SK-N-SH (cell line): ENCODE measurements around the gene ASCC2. TPM values are rescaled to one million over a fixed set of nuclear protein-coding genes. Genes with fewer than 3 reads are reported as not detected.

Source experiments
- CTCF ChIA-PET: fragments of 300-600, 350-600 bp; formaldehyde crosslinking; extraction: SDS; loops from one replicate; lab custom pipeline; 2021; lab: Yijun Ruan, JAX
- POLR2A ChIA-PET: fragments of 350-600 bp; sonication (Branson Sonifier 250); formaldehyde crosslinking; extraction: SDS; loops from one replicate; lab custom pipeline; 2020; ENCODE audit warnings: antibody characterized with exemption, inconsistent platforms; lab: Yijun Ruan, JAX
- DNase-seq: peaks from one replicate; pipeline ENCODE4 v3.0.0; 2012
- H2AFZ ChIP-seq: fragments of 200-600 bp; sonication (generic); 2 replicates; pipeline ENCODE4 v1.8.1; 2016; ENCODE audit warnings: antibody characterized with exemption, mild to moderate bottlenecking, low read depth
- H3F3A ChIP-seq: fragments of 200-600 bp; sonication (generic); replicated peaks from 2 replicates; pipeline ENCODE3; 2016; ENCODE audit warnings: antibody characterized with exemption, mild to moderate bottlenecking; ENCODE audit not compliant: insufficient read depth
- H3K27ac ChIP-seq, 2 experiments: fragments of 200-500 bp in 1 of 2; fragments of 200-600 bp in 1 of 2; sonication (Bioruptor generic) in 1 of 2; sonication (generic), shearing (Covaris generic) in 1 of 2; 2 replicates each; pipeline versions ENCODE4 v1.5.1 to v1.6.1; 2014 to 2016; ENCODE audit warnings: low read depth in 2 of 2, inconsistent platforms in 1 of 2, low read length in 1 of 2, mild to moderate bottlenecking in 1 of 2, mixed read lengths in 1 of 2
- H3K27me3 ChIP-seq: fragments of 200-600 bp; sonication (generic), shearing (Covaris generic); 2 replicates; pipeline ENCODE4 v1.6.1; 2016; ENCODE audit warnings: mixed run types; ENCODE audit not compliant: insufficient read depth
- H3K36me3 ChIP-seq, 2 experiments: fragments of 200-500 bp in 1 of 2; fragments of 200-600 bp in 1 of 2; sonication (Bioruptor generic) in 1 of 2; sonication (generic) in 1 of 2; replicated peaks in 1 of 2; 2 replicates each; pipeline versions ENCODE3 to v1.5.1; 2014 to 2016; ENCODE audit warnings: low read length in 1 of 2, mild to moderate bottlenecking in 1 of 2; ENCODE audit not compliant: insufficient read depth in 2 of 2, control insufficient read depth in 1 of 2
- H3K4me1 ChIP-seq, 2 experiments: fragments of 200-500 bp in 1 of 2; fragments of 200-600 bp in 1 of 2; sonication (Bioruptor generic) in 1 of 2; sonication (generic), shearing (Covaris generic) in 1 of 2; 2 replicates each; pipeline versions ENCODE4 v1.5.1 to v1.6.1; 2014 to 2016; ENCODE audit warnings: low read depth in 1 of 2, low read length in 1 of 2, mixed run types in 1 of 2; ENCODE audit not compliant: insufficient read depth in 2 of 2, control insufficient read depth in 1 of 2
- H3K4me2 ChIP-seq: fragments of 200-600 bp; sonication (generic), shearing (Covaris generic); 2 replicates; pipeline ENCODE4 v1.6.1; 2017; ENCODE audit warnings: mixed run types
- H3K4me3 ChIP-seq, 2 experiments: fragments of 200-500 bp in 1 of 2; fragments of 200-600 bp in 1 of 2; sonication (Bioruptor generic) in 1 of 2; sonication (generic), shearing (Covaris generic) in 1 of 2; 2 replicates each; pipeline versions ENCODE4 v1.5.1 to v1.8.1; 2014 to 2016; ENCODE audit warnings: low read depth in 2 of 2, inconsistent platforms in 1 of 2, low read length in 1 of 2, mild to moderate bottlenecking in 1 of 2, mixed read lengths in 1 of 2, moderate library complexity in 1 of 2
- H3K79me2 ChIP-seq: fragments of 200-600 bp; sonication (generic); 2 replicates; pipeline ENCODE4 v1.8.1; 2017; ENCODE audit warnings: mild to moderate bottlenecking; ENCODE audit not compliant: insufficient read depth
- H3K9ac ChIP-seq: fragments of 200-600 bp; sonication (generic); 2 replicates; pipeline ENCODE4 v1.6.1; 2017; ENCODE audit warnings: mixed run types
- H3K9me2 ChIP-seq: fragments of 200-600 bp; sonication (generic); 2 replicates; pipeline ENCODE4 v1.6.1; 2017; ENCODE audit warnings: mixed run types
- H3K9me3 ChIP-seq: fragments of 200-600 bp; sonication (generic); 2 replicates; pipeline ENCODE4 v1.6.1; 2017; ENCODE audit warnings: mixed run types, mild to moderate bottlenecking, moderate library complexity
- H4K20me1 ChIP-seq: fragments of 200-600 bp; sonication (generic); 2 replicates; pipeline ENCODE4 v1.6.1; 2017; ENCODE audit warnings: mild to moderate bottlenecking, mixed run types; ENCODE audit not compliant: insufficient read depth
- FOXJ3 ChIP-seq: sonication (generic); formaldehyde crosslinking; IDR thresholded peaks from 2 replicates; pipeline ENCODE4 v1.5.1; 2020; ENCODE audit warnings: mild to moderate bottlenecking, missing genetic modification reagents
- MXI1 ChIP-seq: IDR thresholded peaks from 2 replicates; pipeline ENCODE4 v1.6.1; 2012; ENCODE audit warnings: mild to moderate bottlenecking, low read depth, low read length, improper control_type of control experiment
- NRF1 ChIP-seq: IDR thresholded peaks from 2 replicates; pipeline ENCODE4 v1.6.1; 2012; ENCODE audit warnings: low read depth, mild to moderate bottlenecking, low read length
- RAD21 ChIP-seq: IDR thresholded peaks from 2 replicates; pipeline ENCODE4 v1.6.1; 2012; ENCODE audit warnings: mild to moderate bottlenecking, low read length
- RCOR1 ChIP-seq: fragments of 150-350 bp; IDR thresholded peaks from 2 replicates; pipeline ENCODE4 v1.6.1; 2017; ENCODE audit warnings: antibody characterized with exemption, low read length
- SMC3 ChIP-seq: IDR thresholded peaks from 2 replicates; pipeline ENCODE4 v1.6.1; 2012; ENCODE audit warnings: low read depth, low read length, improper control_type of control experiment
- TAF1 ChIP-seq: IDR thresholded peaks from 2 replicates; pipeline ENCODE4 v1.6.1; 2012; ENCODE audit warnings: low read depth, mild to moderate bottlenecking, low read length, moderate library complexity, borderline replicate concordance
- TCF12 ChIP-seq: IDR thresholded peaks from 2 replicates; pipeline ENCODE4 v1.4.0; 2012
- WGBS: methylation state at CpG from one replicate; pipeline ENCODE4 v1.1.6; 2017; ENCODE audit warnings: low lambda C conversion rate; 5-methylcytosine and 5-hydroxymethylcytosine counted together
- polyA plus RNA-seq, 3 experiments: library from polyadenylated mRNA; depleted of rRNA; stranded (reverse); fragments of >200 nt; gene quantifications; 2 replicates each; pipeline ENCODE4 v1.2.3, GENCODE V29; 2012
- TF ChIP-seq, protein P1 (sequence below): IDR thresholded peaks from 2 replicates; pipeline ENCODE4 v1.4.0; 2012; ENCODE audit warnings: low read depth, borderline replicate concordance
- TF ChIP-seq, protein P2 (sequence below): IDR thresholded peaks from 2 replicates; pipeline ENCODE4 v1.4.0; 2012; ENCODE audit warnings: low read depth

ASCC2 gene
- polyA plus RNA-seq, 1 of the 3 experiments (the other 2 are of a cell fraction): 82.0 TPM

DNA sequence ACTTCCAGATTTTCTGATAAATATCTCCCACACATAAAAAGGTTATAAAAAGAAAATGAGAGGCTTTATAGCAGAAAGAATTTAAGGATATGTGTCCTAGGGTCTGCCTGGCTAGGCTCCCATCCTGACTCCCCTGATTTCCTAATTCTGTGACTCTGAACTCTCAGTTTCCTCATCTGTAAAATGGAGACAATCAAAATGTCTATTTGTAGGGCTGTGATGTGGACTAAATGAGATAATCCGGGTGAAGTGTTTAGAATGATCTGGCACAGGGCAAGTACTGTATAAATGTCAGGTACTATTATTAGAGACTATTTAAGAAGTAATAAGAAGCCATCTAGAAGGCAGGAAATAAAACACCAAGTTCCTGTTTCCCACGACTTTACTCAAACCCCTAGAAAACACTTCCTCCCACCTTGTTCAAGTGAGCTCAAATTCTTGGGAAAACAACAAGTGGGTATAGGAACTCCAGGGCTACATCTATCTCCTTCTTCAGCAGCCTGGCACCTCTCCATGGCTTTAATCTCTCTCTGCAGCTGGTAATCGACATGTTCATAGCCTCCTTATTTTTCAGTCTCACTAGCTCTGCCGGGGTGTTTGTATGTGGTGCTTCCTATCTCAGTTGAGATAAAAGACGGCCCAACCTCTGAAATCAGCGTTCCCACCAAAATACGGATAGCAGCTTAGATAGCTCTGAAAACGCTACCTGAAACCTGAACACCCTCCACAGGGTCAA, 6.7 kb downstream of the ASCC2 start:
- POLR2A ChIA-PET: interaction anchor here (1.1 kb wide), 1 partner anchor 52 kb away, joined by 3 read pairs; no protein-coding TSS in a partner anchor
- Histone ChIP-seq H3K4me2 (no peak overlapping the region), H3K27me3 (no peaks in the 10 kb centered on the region), H3K27ac (peak overlapping the region in 1 of 2 experiments; percentile 58; a peak in 2 of 4 replicates), H3K9ac (no peak overlapping the region), H3K4me1 (peaks cover 0 to 22% of the 10 kb centered on the region in 2 experiments; a peak in 1 of 4 replicates), H3K36me3 (peaks cover 20 to 32% of the 10 kb centered on the region in 2 experiments), H3K9me3 (no peaks in the 10 kb centered on the region), H4K20me1 (no peaks in the 10 kb centered on the region), H3F3A (peaks cover 5% of the 10 kb centered on the region), H2AFZ (no peak overlapping the region), H3K9me2 (no peaks in the 10 kb centered on the region), H3K4me3 (no peak overlapping the region), H3K79me2 (peaks cover 35% of the 10 kb centered on the region)
- WGBS: 86% methylated on average over 8 of the region's 8 CpGs
- CTCF ChIA-PET: interaction anchor here (1.1 to 2.1 kb wide), 3 partner anchors 13 to 174 kb away, joined by 3 to 7 read pairs (median 4); no protein-coding TSS in a partner anchor
- no peak for DNase-seq
- no peak for TF ChIP-seq NRF1

DNA sequence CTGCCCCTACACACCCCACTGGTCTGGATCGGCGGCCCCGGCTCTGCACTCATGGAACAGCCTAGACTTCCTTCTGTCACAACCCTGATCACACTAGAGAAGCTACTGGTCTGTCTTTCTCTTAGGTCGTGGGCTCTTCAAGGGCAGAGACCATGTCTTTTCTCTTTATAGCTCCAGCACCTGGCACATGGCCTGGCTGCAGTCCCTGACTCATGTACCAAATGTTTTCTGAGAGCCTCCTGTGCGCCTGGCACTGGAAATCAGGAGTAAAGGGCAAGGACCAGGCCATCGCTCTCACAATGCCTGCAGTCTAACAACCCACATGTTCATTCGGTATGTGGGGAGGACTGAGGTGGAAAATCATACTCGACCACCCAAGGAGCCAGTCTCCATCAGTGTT, 7.5 kb downstream of the ASCC2 start:
- H3K9ac ChIP-seq: no peak overlapping the region
- no peak for TF ChIP-seq TAF1
- TF ChIP-seq TCF12: peak; percentile 14; the same call in 1 of the 2 replicates
- TF ChIP-seq, protein P1, sequence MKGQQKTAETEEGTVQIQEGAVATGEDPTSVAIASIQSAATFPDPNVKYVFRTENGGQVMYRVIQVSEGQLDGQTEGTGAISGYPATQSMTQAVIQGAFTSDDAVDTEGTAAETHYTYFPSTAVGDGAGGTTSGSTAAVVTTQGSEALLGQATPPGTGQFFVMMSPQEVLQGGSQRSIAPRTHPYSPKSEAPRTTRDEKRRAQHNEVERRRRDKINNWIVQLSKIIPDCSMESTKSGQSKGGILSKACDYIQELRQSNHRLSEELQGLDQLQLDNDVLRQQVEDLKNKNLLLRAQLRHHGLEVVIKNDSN: no peak
- TF ChIP-seq FOXJ3 (CRISPR knock-in tag): no peak
- TF ChIP-seq, protein P2, sequence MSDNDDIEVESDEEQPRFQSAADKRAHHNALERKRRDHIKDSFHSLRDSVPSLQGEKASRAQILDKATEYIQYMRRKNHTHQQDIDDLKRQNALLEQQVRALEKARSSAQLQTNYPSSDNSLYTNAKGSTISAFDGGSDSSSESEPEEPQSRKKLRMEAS: no peak
- no peak for TF ChIP-seq RCOR1
- TF ChIP-seq SMC3: no peak
- TF ChIP-seq MXI1: peak; percentile 63; the same call in 1 of the 2 replicates
- TF ChIP-seq RAD21: no peak
- 74% methylated on average over 7 of the region's 8 CpGs for WGBS
- no peaks in the 10 kb centered on the region for H4K20me1 ChIP-seq
- H3K4me2 ChIP-seq: no peak overlapping the region
- ChIA-PET CTCF (interaction anchor here (0.7 to 1.3 kb wide), 2 partner anchors 14 to 188 kb away, joined by 3 read pairs; no protein-coding TSS in a partner anchor), POLR2A (no interaction called here)
- peaks cover 5% of the 10 kb centered on the region for H3F3A ChIP-seq
- H3K4me3 ChIP-seq: no peak overlapping the region
- H2AFZ ChIP-seq: no peak overlapping the region
- peaks cover 27 to 32% of the 10 kb centered on the region in 2 experiments for H3K36me3 ChIP-seq
- H3K79me2 ChIP-seq: peaks cover 27% of the 10 kb centered on the region
- H3K27ac ChIP-seq: peak overlapping the region in 1 of 2 experiments; percentile 69; a peak in 2 of 4 replicates
- peaks cover 0 to 22% of the 10 kb centered on the region in 2 experiments; a peak in 1 of 4 replicates for H3K4me1 ChIP-seq
- H3K27me3 ChIP-seq: no peaks in the 10 kb centered on the region
- H3K9me3 ChIP-seq: no peaks in the 10 kb centered on the region
- H3K9me2 ChIP-seq: no peaks in the 10 kb centered on the region
- DNase-seq: no peak
